HCT116 (cell line): ENCODE results near the gene SLIT1.

Experiments
- EZH2 ChIP-seq: fragments of 200-600 bp; sonication (generic); IDR thresholded peaks from 2 replicates; pipeline ENCODE4 v1.6.1; 2017; ENCODE audit warnings: antibody characterized with exemption, mixed run types
- EZH2phosphoT487 ChIP-seq: fragments of 200-600 bp; IDR thresholded peaks from 2 replicates; pipeline ENCODE4 v1.6.1; 2018; ENCODE audit warnings: antibody characterized with exemption, borderline replicate concordance
- POLR2A ChIP-seq: IDR thresholded peaks from 2 replicates; pipeline ENCODE4 v1.7.0; 2011; ENCODE audit warnings: borderline replicate concordance; ENCODE audit not compliant: insufficient read depth, insufficient read length; ENCODE audit errors: extremely low read depth
- POLR2AphosphoS5 ChIP-seq: IDR thresholded peaks from 2 replicates; pipeline ENCODE4 v1.6.1; 2011; ENCODE audit warnings: mild to moderate bottlenecking, low read depth, low read length, moderate library complexity
- TCF7L2 ChIP-seq: IDR thresholded peaks from 2 replicates; pipeline ENCODE4 v1.7.0; 2011; ENCODE audit warnings: borderline replicate concordance, inconsistent platforms; ENCODE audit not compliant: insufficient read depth, insufficient read length; ENCODE audit errors: extremely low read depth
- TF ChIP-seq, protein P1 (sequence below), 3 experiments: fragments of 200-600 bp in 1 of 3; sonication (generic) in 1 of 3; IDR thresholded peaks in 2 of 3; conservative IDR thresholded peaks in 1 of 3; 2 replicates each; pipeline ENCODE4 v1.5.1; 2012 to 2017; ENCODE audit warnings: low read depth in 2 of 3, low read length in 2 of 3, antibody characterized with exemption in 1 of 3, borderline replicate concordance in 1 of 3, control low read depth in 1 of 3, mild to moderate bottlenecking in 1 of 3, mixed read lengths in 1 of 3, mixed run types in 1 of 3, moderate library complexity in 1 of 3; ENCODE audit not compliant: insufficient read depth in 1 of 3
- TF ChIP-seq, protein P2 (sequence below): IDR thresholded peaks from 2 replicates; pipeline ENCODE4 v1.6.1; 2012
- TF ChIP-seq, protein P3 (sequence below): IDR thresholded peaks from 2 replicates; pipeline ENCODE4 v1.6.1; 2012; ENCODE audit warnings: low read depth

DNA sequence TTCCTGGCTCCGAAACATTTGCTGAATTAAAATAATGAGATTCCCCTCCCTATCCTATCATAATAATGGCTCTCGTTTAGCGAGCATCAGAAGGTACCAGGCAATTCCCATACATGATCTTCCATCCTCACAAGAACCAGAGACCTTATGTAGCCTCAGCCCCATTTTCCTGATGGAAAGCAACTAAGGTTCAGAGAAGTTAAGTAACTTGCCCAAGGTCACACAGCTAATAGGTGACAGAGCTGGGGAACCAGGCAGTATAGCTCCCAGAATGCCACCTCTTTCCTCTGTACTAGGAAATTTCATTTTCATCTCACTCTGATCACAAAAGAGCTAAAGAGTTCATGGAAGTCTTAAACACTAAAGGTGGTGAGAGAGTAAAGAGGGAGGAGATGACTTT lies 2.4 kb downstream of the SLIT1 start:
- TF ChIP-seq, protein P1, sequence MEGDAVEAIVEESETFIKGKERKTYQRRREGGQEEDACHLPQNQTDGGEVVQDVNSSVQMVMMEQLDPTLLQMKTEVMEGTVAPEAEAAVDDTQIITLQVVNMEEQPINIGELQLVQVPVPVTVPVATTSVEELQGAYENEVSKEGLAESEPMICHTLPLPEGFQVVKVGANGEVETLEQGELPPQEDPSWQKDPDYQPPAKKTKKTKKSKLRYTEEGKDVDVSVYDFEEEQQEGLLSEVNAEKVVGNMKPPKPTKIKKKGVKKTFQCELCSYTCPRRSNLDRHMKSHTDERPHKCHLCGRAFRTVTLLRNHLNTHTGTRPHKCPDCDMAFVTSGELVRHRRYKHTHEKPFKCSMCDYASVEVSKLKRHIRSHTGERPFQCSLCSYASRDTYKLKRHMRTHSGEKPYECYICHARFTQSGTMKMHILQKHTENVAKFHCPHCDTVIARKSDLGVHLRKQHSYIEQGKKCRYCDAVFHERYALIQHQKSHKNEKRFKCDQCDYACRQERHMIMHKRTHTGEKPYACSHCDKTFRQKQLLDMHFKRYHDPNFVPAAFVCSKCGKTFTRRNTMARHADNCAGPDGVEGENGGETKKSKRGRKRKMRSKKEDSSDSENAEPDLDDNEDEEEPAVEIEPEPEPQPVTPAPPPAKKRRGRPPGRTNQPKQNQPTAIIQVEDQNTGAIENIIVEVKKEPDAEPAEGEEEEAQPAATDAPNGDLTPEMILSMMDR (IDR thresholded peaks at IDR 0.05 in 2 of 3, conservative IDR thresholded peaks at IDR 0.05 in 1 of 3; ENCODE audit: borderline replicate concordance in 1 of 3, insufficient read depth in 1 of 3, low read depth in 2 of 3, low read length in 2 of 3): no peak
- no peak for TF ChIP-seq TCF7L2
- no peak for TF ChIP-seq POLR2AphosphoS5
- no peak for TF ChIP-seq POLR2A
- TF ChIP-seq, protein P2, sequence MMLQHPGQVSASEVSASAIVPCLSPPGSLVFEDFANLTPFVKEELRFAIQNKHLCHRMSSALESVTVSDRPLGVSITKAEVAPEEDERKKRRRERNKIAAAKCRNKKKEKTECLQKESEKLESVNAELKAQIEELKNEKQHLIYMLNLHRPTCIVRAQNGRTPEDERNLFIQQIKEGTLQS: no peak
- TF ChIP-seq EZH2: no peak
- TF ChIP-seq, protein P3, sequence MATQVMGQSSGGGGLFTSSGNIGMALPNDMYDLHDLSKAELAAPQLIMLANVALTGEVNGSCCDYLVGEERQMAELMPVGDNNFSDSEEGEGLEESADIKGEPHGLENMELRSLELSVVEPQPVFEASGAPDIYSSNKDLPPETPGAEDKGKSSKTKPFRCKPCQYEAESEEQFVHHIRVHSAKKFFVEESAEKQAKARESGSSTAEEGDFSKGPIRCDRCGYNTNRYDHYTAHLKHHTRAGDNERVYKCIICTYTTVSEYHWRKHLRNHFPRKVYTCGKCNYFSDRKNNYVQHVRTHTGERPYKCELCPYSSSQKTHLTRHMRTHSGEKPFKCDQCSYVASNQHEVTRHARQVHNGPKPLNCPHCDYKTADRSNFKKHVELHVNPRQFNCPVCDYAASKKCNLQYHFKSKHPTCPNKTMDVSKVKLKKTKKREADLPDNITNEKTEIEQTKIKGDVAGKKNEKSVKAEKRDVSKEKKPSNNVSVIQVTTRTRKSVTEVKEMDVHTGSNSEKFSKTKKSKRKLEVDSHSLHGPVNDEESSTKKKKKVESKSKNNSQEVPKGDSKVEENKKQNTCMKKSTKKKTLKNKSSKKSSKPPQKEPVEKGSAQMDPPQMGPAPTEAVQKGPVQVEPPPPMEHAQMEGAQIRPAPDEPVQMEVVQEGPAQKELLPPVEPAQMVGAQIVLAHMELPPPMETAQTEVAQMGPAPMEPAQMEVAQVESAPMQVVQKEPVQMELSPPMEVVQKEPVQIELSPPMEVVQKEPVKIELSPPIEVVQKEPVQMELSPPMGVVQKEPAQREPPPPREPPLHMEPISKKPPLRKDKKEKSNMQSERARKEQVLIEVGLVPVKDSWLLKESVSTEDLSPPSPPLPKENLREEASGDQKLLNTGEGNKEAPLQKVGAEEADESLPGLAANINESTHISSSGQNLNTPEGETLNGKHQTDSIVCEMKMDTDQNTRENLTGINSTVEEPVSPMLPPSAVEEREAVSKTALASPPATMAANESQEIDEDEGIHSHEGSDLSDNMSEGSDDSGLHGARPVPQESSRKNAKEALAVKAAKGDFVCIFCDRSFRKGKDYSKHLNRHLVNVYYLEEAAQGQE: no peak
- no peak for TF ChIP-seq EZH2phosphoT487
